ENCODE data around the gene SWAP70.

Gene SWAP70

GRCh38 chr11:9656864-9657263 is 7.0 kb upstream of the SWAP70 start:
- no peak overlapping the region for H3K4me3 ChIP-seq (ENCODE audit: low read depth, low read length)
- no peak for DNase-seq (ENCODE audit: low read depth)
- no peak for TF ChIP-seq MAX (IDR thresholded peaks at IDR 0.05; ENCODE audit: low read depth, low read length)
- no peak for TF ChIP-seq MYC (IDR thresholded peaks at IDR 0.05; ENCODE audit: low read depth, low read length)
- no peak for TF ChIP-seq POLR2A (IDR thresholded peaks at IDR 0.05; ENCODE audit: extremely low read depth, insufficient read length)
- TF ChIP-seq CTCF (IDR thresholded peaks at IDR 0.05; ENCODE audit: low read depth, low read length) = no peak

- TF ChIP-seq MYC (IDR thresholded peaks at IDR 0.05; ENCODE audit: low read depth, low read length) = no peak
- TF ChIP-seq MAX (IDR thresholded peaks at IDR 0.05; ENCODE audit: low read depth, low read length) = no peak
- no peak for TF ChIP-seq POLR2A (IDR thresholded peaks at IDR 0.05; ENCODE audit: extremely low read depth, insufficient read length)
- no peak for TF ChIP-seq CTCF (IDR thresholded peaks at IDR 0.05; ENCODE audit: low read depth, low read length)
These were observed 6.3 kb upstream of the SWAP70 start for GRCh38 chr11:9657531-9657930.

GRCh38 chr11:9660886-9661285 is 3.0 kb upstream of the SWAP70 start:
- H3K4me3 ChIP-seq (ENCODE audit: low read depth, low read length) = no peak overlapping the region
- TF ChIP-seq MYC (IDR thresholded peaks at IDR 0.05; ENCODE audit: low read depth, low read length) = no peak
- no peak for TF ChIP-seq CTCF (IDR thresholded peaks at IDR 0.05; ENCODE audit: low read depth, low read length)
- TF ChIP-seq POLR2A (IDR thresholded peaks at IDR 0.05; ENCODE audit: extremely low read depth, insufficient read length) = no peak
- TF ChIP-seq MAX (IDR thresholded peaks at IDR 0.05; ENCODE audit: low read depth, low read length) = no peak
- no peak for DNase-seq (ENCODE audit: low read depth)

More at GRCh38 chr11:9657531-9657930, 6.3 kb upstream of the SWAP70 start:
- H3K4me3 ChIP-seq (ENCODE audit: low read depth, low read length) = no peak overlapping the region
- DNase-seq (ENCODE audit: low read depth) = no peak

GRCh38 chr11:9662273-9662672 is 1.6 kb upstream of the SWAP70 start:
- peak; percentile 74 for DNase-seq (ENCODE audit: low read depth)
- TF ChIP-seq MAX (IDR thresholded peaks at IDR 0.05; ENCODE audit: low read depth, low read length) (peak; percentile 30; the same call in 1 of the 2 replicates), CTCF (IDR thresholded peaks at IDR 0.05; ENCODE audit: low read depth, low read length) (no peak)
- H3K4me3 ChIP-seq (ENCODE audit: low read depth, low read length) = no peak overlapping the region

- peak overlapping the region; percentile 90 for H3K4me3 ChIP-seq (ENCODE audit: low read depth, low read length)
- peak; percentile 68 for DNase-seq (ENCODE audit: low read depth)
- TF ChIP-seq MAX (IDR thresholded peaks at IDR 0.05; ENCODE audit: low read depth, low read length) (no peak), MYC (IDR thresholded peaks at IDR 0.05; ENCODE audit: low read depth, low read length) (no peak), CTCF (IDR thresholded peaks at IDR 0.05; ENCODE audit: low read depth, low read length) (no peak), POLR2A (IDR thresholded peaks at IDR 0.05; ENCODE audit: extremely low read depth, insufficient read length) (no peak)
These were observed 647 bp downstream of the SWAP70 start for GRCh38 chr11:9664276-9665171.
